HG03060 (cell line): ENCODE data around the gene RASSF7.
"Not testable (repeated sequence)": the region's sequence is repeated elsewhere in the genome, so short reads cannot be mapped to it uniquely, and the experiment has no call there.

ENCODE experiments used
- ATAC-seq: cut with Tn5 transposase; IDR thresholded peaks from one replicate; pipeline ENCODE4 v1.9.1; 2021; ENCODE audit warnings: low read depth, moderate number of reproducible peaks; ENCODE audit not compliant: unreplicated experiment

The RASSF7 gene

GRCh38 chr11:563066-563811 lies 2.5 kb downstream of the RASSF7 start:
- ATAC-seq = no peak

- no peak for ATAC-seq
Measured at GRCh38 chr11:563812-564578, 3.2 kb downstream of the RASSF7 start.

- ATAC-seq = no peak
Measured at GRCh38 chr11:565921-566509, 5.2 kb downstream of the RASSF7 start.

GRCh38 chr11:567011-567628 lies 6.3 kb downstream of the RASSF7 start:
- ATAC-seq = no peak

GRCh38 chr11:567629-568292 lies 7.0 kb downstream of the RASSF7 start:
- ATAC-seq = peak; percentile 2

GRCh38 chr11:568306-569157 lies 7.8 kb downstream of the RASSF7 start:
- peak; percentile 70 for ATAC-seq

GRCh38 chr11:569158-569885 lies 8.6 kb downstream of the RASSF7 start:
- no peak for ATAC-seq

GRCh38 chr11:571802-572185 lies 11.0 kb downstream of the RASSF7 start:
- ATAC-seq = no peak

GRCh38 chr11:573146-573759 lies 12.5 kb downstream of the RASSF7 start:
- no peak for ATAC-seq

GRCh38 chr11:574031-574570 lies 13.3 kb downstream of the RASSF7 start:
- ATAC-seq = not testable (repeated sequence)

GRCh38 chr11:574632-575312 lies 14.0 kb downstream of the RASSF7 start:
- no peak for ATAC-seq

- no peak for ATAC-seq
Measured at GRCh38 chr11:575313-575995, 14.7 kb downstream of the RASSF7 start.

- ATAC-seq = peak; percentile 59
Measured at GRCh38 chr11:575996-576768, 15.4 kb downstream of the RASSF7 start, which contains the start of gene PHRF1. PHRF1 (plus strand) TSS chr11:576470; CDS start chr11:581513, 5,043 bp downstream.

- no peak for ATAC-seq
Measured at GRCh38 chr11:576811-577610, 16.2 kb downstream of the RASSF7 start.

GRCh38 chr11:577611-577894 lies 16.8 kb downstream of the RASSF7 start:
- no peak for ATAC-seq
